IPS-15b (cell line): Measurements from ENCODE around the gene EPS8L3.
"Not testable (repeated sequence)": the region's sequence is repeated elsewhere in the genome, so short reads cannot be mapped to it uniquely, and the experiment has no call there.

Experiments
- H3K27me3 ChIP-seq: one replicate; pipeline ENCODE4 v1.6.1; 2013; ENCODE audit warnings: low read length; ENCODE audit not compliant: control insufficient read depth, insufficient read depth
- H3K36me3 ChIP-seq: one replicate; pipeline ENCODE4 v1.6.1; 2013; ENCODE audit warnings: low read length; ENCODE audit not compliant: control insufficient read depth, insufficient read depth
- H3K4me1 ChIP-seq: one replicate; pipeline ENCODE4 v1.6.1; 2013; ENCODE audit warnings: mild to moderate bottlenecking, low read length; ENCODE audit not compliant: control insufficient read depth, insufficient read depth
- H3K4me3 ChIP-seq: one replicate; pipeline ENCODE4 v1.5.1; 2013; ENCODE audit warnings: low read depth, low read length
- H3K9ac ChIP-seq: one replicate; pipeline ENCODE4 v1.6.1; 2013; ENCODE audit warnings: low read depth, mild to moderate bottlenecking, low read length
- H3K9me3 ChIP-seq: one replicate; pipeline ENCODE4 v1.6.1; 2013; ENCODE audit warnings: mild to moderate bottlenecking, low read length; ENCODE audit not compliant: control insufficient read depth, insufficient read depth

Gene EPS8L3

GRCh38 chr1:109716570-109717090, 47.1 kb downstream of the EPS8L3 start:
- Histone ChIP-seq H3K36me3 (no peaks in the 10 kb centered on the region), H3K9ac (no peak overlapping the region), H3K4me3 (no peak overlapping the region), H3K4me1 (no peaks in the 10 kb centered on the region), H3K9me3 (no peaks in the 10 kb centered on the region), H3K27me3 (no peaks in the 10 kb centered on the region)

GRCh38 chr1:109716121-109716520, 47.6 kb downstream of the EPS8L3 start:
- no peaks in the 10 kb centered on the region for H3K4me1 ChIP-seq
- H3K27me3 ChIP-seq = no peaks in the 10 kb centered on the region
- no peaks in the 10 kb centered on the region for H3K36me3 ChIP-seq
- no peaks in the 10 kb centered on the region for H3K9me3 ChIP-seq
- no peak overlapping the region for H3K9ac ChIP-seq
- no peak overlapping the region for H3K4me3 ChIP-seq

DNA sequence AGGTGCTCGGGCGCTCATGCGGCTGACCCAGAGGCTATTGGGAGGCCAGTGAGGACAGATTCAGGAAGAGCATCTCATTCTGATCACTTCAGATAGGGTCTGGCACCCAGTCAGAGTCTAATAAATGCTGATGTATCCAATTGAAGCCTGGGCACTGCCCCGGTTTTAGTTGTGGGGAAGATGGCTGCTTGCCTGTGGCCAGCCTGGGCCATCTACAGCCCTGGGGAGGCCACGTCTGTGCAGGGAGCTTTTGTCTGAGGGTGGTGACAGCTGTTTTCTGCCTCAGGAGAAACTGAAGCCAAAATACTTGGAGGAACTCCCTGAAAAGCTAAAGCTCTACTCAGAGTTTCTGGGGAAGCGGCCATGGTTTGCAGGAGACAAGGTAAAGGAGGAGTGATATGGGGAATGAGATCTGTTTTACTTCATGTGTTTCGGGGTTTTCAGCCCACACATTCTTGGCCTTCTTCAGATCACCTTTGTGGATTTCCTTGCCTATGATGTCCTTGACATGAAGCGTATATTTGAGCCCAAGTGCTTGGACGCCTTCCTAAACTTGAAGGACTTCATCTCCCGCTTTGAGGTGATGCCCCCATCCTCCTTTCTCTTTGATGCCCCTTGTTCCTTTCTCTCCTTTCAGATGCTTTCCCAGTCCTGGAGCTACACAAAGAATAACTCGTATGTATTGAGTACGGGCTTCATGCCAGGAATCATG, 48.9 kb downstream of the EPS8L3 start:
- H3K4me3 ChIP-seq = no peak overlapping the region
- no peaks in the 10 kb centered on the region for H3K27me3 ChIP-seq
- H3K9me3 ChIP-seq = no peaks in the 10 kb centered on the region
- no peaks in the 10 kb centered on the region for H3K4me1 ChIP-seq
- H3K36me3 ChIP-seq = no peaks in the 10 kb centered on the region
- no peak overlapping the region for H3K9ac ChIP-seq

GRCh38 chr1:109713636-109714035, 50.1 kb downstream of the EPS8L3 start:
- no peak overlapping the region for H3K9ac ChIP-seq
- no peaks in the 10 kb centered on the region for H3K27me3 ChIP-seq
- H3K4me1 ChIP-seq = no peaks in the 10 kb centered on the region
- no peaks in the 10 kb centered on the region for H3K9me3 ChIP-seq
- no peaks in the 10 kb centered on the region for H3K36me3 ChIP-seq
- no peak overlapping the region for H3K4me3 ChIP-seq

- Histone ChIP-seq H3K9me3 (no peaks in the 10 kb centered on the region), H3K9ac (no peak overlapping the region), H3K4me1 (no peaks in the 10 kb centered on the region), H3K27me3 (no peaks in the 10 kb centered on the region), H3K4me3 (peak overlapping the region; percentile 26), H3K36me3 (no peaks in the 10 kb centered on the region)
Measured at GRCh38 chr1:109712321-109712864, 51.3 kb downstream of the EPS8L3 start.

DNA sequence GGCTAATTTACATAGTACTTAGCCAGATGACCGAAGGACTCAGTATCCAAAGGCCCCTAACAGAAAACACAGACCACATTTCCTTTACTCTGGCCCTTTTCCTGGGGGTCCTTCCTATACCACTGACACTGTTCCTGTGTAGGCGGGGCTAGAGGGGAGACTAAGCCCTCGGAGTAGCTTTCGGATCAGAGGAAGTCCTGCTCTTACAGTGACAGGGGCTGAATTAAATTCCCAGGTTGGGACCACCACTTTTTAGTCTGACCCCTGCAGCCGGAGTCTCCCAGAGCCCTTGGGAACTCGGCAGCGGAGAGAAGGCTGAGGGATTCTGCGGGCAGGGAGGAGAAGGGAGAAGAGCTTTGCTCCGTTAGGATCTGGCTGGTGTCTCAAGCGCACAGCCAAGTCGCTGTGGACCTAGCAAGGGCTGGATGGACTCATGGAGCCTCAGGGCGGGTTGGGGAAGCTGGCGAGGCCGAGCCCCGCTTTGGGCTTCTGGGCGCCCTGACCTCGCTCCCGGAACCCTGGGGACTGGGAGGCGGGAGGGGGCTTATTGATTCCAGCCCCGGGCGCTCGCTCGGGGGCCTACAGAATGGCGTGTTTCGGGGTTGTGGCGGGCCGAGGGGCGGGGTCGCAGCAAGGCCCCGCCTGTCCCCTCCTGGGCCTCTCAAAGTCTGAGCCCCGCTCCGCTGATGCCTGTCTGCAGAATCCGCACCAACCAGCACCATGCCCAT, 52.0 kb downstream of the EPS8L3 start, which contains the start of gene GSTM5:
Gene GSTM5, plus strand, starts transcription at position 659 of the 728 bp plus-strand sequence. Its CDS starts 62 bp downstream, at position 721.
- not testable (repeated sequence) for H3K4me1 ChIP-seq, H3K9me3 ChIP-seq, H3K27me3 ChIP-seq, H3K9ac ChIP-seq, H3K36me3 ChIP-seq
- peak within 1 kb of the TSS; percentile 26 for H3K4me3 ChIP-seq

DNA sequence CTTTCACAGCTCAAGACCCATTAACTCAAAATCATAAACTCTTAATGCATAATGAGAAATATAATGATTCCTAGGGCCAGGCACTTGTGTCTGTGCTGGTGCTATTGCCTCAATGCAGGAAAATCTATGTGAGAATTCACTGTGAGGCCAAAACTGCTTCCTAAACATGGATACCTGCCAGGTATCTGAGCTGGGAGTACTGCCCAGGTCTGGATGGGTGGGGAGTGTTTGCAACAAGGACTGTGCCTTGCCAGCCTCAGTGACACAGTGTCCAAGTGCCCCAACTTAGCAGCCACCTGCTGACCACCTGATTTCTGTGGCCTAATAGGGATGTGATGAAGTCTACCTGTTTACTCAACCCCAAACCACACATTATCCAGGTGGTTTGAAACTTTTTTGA, 53.9 kb downstream of the EPS8L3 start:
- H3K27me3 ChIP-seq, H3K9me3 ChIP-seq, H3K9ac ChIP-seq, H3K4me3 ChIP-seq, H3K4me1 ChIP-seq, H3K36me3 ChIP-seq: not testable (repeated sequence)

DNA sequence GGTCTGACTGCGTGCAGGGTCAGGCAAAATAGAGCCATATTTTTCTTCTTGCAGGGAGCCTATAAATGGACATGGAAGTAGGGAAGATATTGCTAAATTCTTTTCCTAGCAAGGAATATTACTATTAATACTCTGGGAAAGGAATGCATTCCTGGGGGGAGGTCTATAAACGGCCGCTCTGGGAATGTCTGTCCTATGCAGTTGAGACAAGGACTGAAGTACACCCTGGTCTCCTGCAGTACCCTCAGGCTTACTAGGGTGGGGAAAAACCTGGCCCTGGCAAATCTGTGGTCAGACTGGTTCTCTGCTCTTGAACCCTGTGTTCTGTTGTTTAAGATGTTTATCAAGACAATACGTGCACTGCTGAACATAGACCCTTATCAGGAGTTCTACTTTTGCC, 54.8 kb downstream of the EPS8L3 start:
- H3K4me1 ChIP-seq, H3K9ac ChIP-seq, H3K27me3 ChIP-seq, H3K4me3 ChIP-seq, H3K36me3 ChIP-seq, H3K9me3 ChIP-seq: not testable (repeated sequence)

GRCh38 chr1:109705411-109705810, 58.3 kb downstream of the EPS8L3 start:
- Histone ChIP-seq H3K27me3 (no peaks in the 10 kb centered on the region), H3K36me3 (no peaks in the 10 kb centered on the region), H3K4me3 (no peak overlapping the region), H3K4me1 (no peaks in the 10 kb centered on the region), H3K9ac (no peak overlapping the region), H3K9me3 (no peaks in the 10 kb centered on the region)

DNA sequence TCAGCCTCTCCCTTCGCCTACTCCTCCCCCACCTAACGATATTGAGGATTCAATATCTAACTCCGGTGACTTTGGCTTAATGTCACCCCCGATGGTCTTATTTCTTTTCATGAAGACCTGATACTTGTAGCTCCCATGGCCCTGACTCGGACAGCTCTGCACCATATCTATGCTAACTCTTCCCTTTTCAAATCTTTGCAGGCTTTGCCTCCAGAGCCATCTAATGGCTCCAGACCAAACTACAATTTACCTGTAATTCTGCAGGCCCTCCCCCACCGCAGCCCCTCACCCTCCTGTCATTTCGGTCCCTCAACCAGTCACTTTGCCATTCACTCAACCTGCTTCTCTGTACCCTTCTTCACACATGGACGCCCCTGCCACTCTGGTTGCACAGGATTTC, 59.5 kb downstream of the EPS8L3 start:
- Histone ChIP-seq H3K9ac (no peak overlapping the region), H3K4me1 (no peaks in the 10 kb centered on the region), H3K4me3 (no peak overlapping the region), H3K27me3 (no peaks in the 10 kb centered on the region), H3K9me3 (no peaks in the 10 kb centered on the region), H3K36me3 (no peaks in the 10 kb centered on the region)

- not testable (repeated sequence) for H3K9ac ChIP-seq, H3K27me3 ChIP-seq, H3K36me3 ChIP-seq, H3K4me1 ChIP-seq, H3K4me3 ChIP-seq, H3K9me3 ChIP-seq
Measured at GRCh38 chr1:109702940-109703339, 60.8 kb downstream of the EPS8L3 start.
